ENCODE results near the gene IGFL4. TPM values are rescaled to one million over a fixed set of nuclear protein-coding genes. Genes with fewer than 3 reads are reported as not detected.

Gene IGFL4
- total and polyA plus RNA-seq, 2 of the 4 experiments (the other 2 are of a cell fraction): not detected

DNA sequence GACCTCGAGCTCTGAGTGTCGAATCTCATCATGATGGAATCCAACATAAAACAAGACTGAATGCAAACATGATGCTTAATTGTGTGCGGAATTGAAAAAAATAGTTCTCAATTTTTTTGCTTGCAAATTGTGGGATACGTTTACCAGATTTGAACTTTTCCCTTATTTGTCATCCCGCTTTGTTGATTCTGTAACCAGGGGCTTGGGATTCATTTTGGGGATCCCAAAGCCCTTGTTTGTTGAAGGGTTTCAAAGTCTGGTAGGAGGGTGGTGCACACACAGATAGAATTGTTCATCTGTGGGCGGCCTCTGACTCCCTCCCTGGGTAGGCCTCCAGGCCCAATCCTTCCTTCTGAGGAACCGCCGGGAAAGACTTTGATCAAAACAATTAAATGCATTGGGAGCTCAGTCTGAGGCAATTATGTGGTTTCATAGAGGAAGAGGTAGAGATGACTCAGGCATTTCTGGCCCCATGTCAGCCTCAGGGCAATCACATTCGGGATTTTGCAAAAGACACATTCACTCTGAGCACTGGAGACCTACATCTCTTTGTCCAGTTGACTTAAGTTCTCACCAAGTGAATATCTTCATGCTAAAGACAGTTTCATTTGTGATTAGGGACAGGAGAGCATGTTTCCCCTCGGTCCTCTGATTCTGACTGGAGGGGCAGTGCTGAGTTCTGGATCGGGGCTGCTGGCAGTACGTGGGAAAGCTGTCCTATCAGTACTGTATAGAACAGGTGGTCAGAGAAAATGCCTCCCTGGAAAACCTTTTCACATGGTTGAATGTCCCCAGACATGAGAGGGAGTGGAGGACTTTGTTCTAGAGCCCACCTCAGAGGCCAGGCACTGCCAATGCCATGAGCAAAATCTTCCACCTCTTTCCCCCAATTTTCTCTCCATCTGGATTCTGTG, 27.8 kb upstream of the IGFL4 start:
- no TSS peak for BruUV-seq (replicated peaks)
- H3K27ac ChIP-seq (ENCODE audit: insufficient read depth, low read length): no peak overlapping the region

More for the DNA sequence above, 27.8 kb upstream of the IGFL4 start:
- peak overlapping the region; percentile 37; the same call in 1 of the 2 replicates for H2BK120ac ChIP-seq (ENCODE audit: low read depth, low read length)
- 0 out of 2 replicates have a peak overlapping the region, but pooled peaks have one; percentile 20 for H3K4me2 ChIP-seq (ENCODE audit: low read depth, low read length)
- no peak overlapping the region for H2BK5ac ChIP-seq (ENCODE audit: low read depth, low read length, poor library complexity, severe bottlenecking)
- H2AK9ac ChIP-seq (replicated peaks; ENCODE audit: low read depth, low read length, poor library complexity): no peak overlapping the region
- peaks cover 2% of the 10 kb centered on the region; the same call in 1 of the 2 replicates for H3K4me1 ChIP-seq (ENCODE audit: control insufficient read depth, insufficient read depth, low read length)
- no peak overlapping the region for H3K56ac ChIP-seq (ENCODE audit: extremely low read depth, insufficient read depth, low read length)
- H4K5ac ChIP-seq (ENCODE audit: low read depth, low read length): no peak overlapping the region
- peak; percentile 82 for DNase-seq
- H3K18ac ChIP-seq (ENCODE audit: low read depth, low read length): no peak overlapping the region
- no peak overlapping the region for H4K91ac ChIP-seq (ENCODE audit: insufficient read depth, low read depth, low read length)
- H3K36me3 ChIP-seq (ENCODE audit: control insufficient read depth, insufficient read depth, low read length): no peaks in the 10 kb centered on the region
- H4K20me1 ChIP-seq (ENCODE audit: insufficient read depth, low read length): no peaks in the 10 kb centered on the region
- in situ Hi-C loops (cut with MboI; ENCODE audit: low sequenced_read_pairs): no loop called here
- no peak overlapping the region for H2BK20ac ChIP-seq (ENCODE audit: low read depth, low read length)
- ATAC-seq (ENCODE audit: low read depth): peak; percentile 68
- TF ChIP-seq RFX5 (IDR thresholded peaks at IDR 0.05; ENCODE audit: low read depth, low read length): no peak
- TF ChIP-seq NFE2L2 (IDR thresholded peaks at IDR 0.05; ENCODE audit: low read depth, low read length): peak; percentile 72; the same call in 1 of the 2 replicates
- no peak for TF ChIP-seq MXI1 (IDR thresholded peaks at IDR 0.05; ENCODE audit: borderline replicate concordance, low read depth, low read length)
- TF ChIP-seq CEBPB (IDR thresholded peaks at IDR 0.05; ENCODE audit: low read depth, low read length): peak; percentile 82
- 0 out of 2 replicates have a peak, but pooled peaks have one; percentile 26 for TF ChIP-seq MAFK (IDR thresholded peaks at IDR 0.05; ENCODE audit: low read depth, low read length)
- peak; percentile 27; the same call in 1 of the 2 replicates for TF ChIP-seq FOS (IDR thresholded peaks at IDR 0.05; ENCODE audit: low read depth, low read length)
- 0 out of 2 replicates have a peak, but pooled peaks have one; percentile 6 for TF ChIP-seq BHLHE40 (IDR thresholded peaks at IDR 0.05; ENCODE audit: low read depth, low read length)
- TF ChIP-seq RAD21 (IDR thresholded peaks at IDR 0.05; ENCODE audit: low read length): no peak
- no peak for TF ChIP-seq CHD1 (IDR thresholded peaks at IDR 0.05; ENCODE audit: low read depth, low read length)
- TF ChIP-seq, protein P1, sequence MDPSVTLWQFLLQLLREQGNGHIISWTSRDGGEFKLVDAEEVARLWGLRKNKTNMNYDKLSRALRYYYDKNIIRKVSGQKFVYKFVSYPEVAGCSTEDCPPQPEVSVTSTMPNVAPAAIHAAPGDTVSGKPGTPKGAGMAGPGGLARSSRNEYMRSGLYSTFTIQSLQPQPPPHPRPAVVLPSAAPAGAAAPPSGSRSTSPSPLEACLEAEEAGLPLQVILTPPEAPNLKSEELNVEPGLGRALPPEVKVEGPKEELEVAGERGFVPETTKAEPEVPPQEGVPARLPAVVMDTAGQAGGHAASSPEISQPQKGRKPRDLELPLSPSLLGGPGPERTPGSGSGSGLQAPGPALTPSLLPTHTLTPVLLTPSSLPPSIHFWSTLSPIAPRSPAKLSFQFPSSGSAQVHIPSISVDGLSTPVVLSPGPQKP (IDR thresholded peaks at IDR 0.05; ENCODE audit: borderline replicate concordance, low read depth, low read length): no peak
- dilution Hi-C loops (cut with HindIII; ENCODE audit: low sequenced_read_pairs, unreplicated experiment): no loop called here
- CTCF ChIA-PET: interaction anchor here (1.9 to 2.2 kb wide), 2 partner anchors 9 to 40 kb away, joined by 5 to 8 read pairs; no protein-coding TSS in a partner anchor
- no peak overlapping the region for H2AK5ac ChIP-seq (ENCODE audit: low read depth, low read length)
- POLR2A ChIA-PET (ENCODE audit: unreplicated experiment): no interaction called here
- H4K8ac ChIP-seq (ENCODE audit: low read depth in 2 of 2, low read length in 2 of 2): no peak overlapping the region
- intact Hi-C loops (cut with micrococcal nuclease): loop anchor here (2.0 kb wide), 1 partner anchor 42 kb away; no protein-coding TSS in a partner anchor
- WGBS, 2 experiments (ENCODE audit: extremely low coverage in 2 of 2, insufficient read length in 1 of 2): no CpG with 5 or more reads among the region's 12 CpGs
- peaks cover 26% of the 10 kb centered on the region for H3K27me3 ChIP-seq (ENCODE audit: control insufficient read depth, insufficient read depth, low read length)
- H2BK15ac ChIP-seq (ENCODE audit: low read depth, low read length): no peak overlapping the region
- H3K14ac ChIP-seq (replicated peaks; ENCODE audit: low read depth, low read length): no peak overlapping the region
- peaks cover 8% of the 10 kb centered on the region for H3K9me1 ChIP-seq (ENCODE audit: insufficient read depth, low read length)
- H3K9me3 ChIP-seq (ENCODE audit: control insufficient read depth, insufficient read depth, low read length): no peaks in the 10 kb centered on the region
- no peak overlapping the region for H3K9ac ChIP-seq (ENCODE audit: low read depth, low read length)
- H3K79me1 ChIP-seq (ENCODE audit: low read depth in 1 of 2, low read length in 2 of 2): no peaks in the 10 kb centered on the region
- H3K4ac ChIP-seq (ENCODE audit: low read depth, low read length): no peak overlapping the region
- no peak overlapping the region for H3K23ac ChIP-seq (ENCODE audit: low read depth, low read length)
- no peak overlapping the region for H3K4me3 ChIP-seq (ENCODE audit: insufficient read depth, low read depth, low read length)
- H2AFZ ChIP-seq (replicated peaks; ENCODE audit: low read length, poor library complexity): no peak overlapping the region
